ENCODE data around the gene RNF44. TPM values are rescaled to one million over a fixed set of nuclear protein-coding genes. Genes with fewer than 3 reads are reported as not detected.

The RNF44 gene
- total RNA-seq, 4 donors from 2014 or later, result 11.3 to 22.2 (median 18.7) TPM

GRCh38 chr5:176574297-176574591, 37.0 kb upstream of the RNF44 start:
- no peak overlapping the region for H3K27ac ChIP-seq (replicated peaks in 1 of 4)
- peaks cover 0 to 6% (median 0%) of the 10 kb centered on the region in 4 donors for H3K4me1 ChIP-seq
- TF ChIP-seq POLR2AphosphoS5 (IDR thresholded peaks at IDR 0.05) (no peak), CTCF (IDR thresholded peaks at IDR 0.05) (no peak), POLR2A (IDR thresholded peaks at IDR 0.05; ENCODE audit: low read depth) (no peak), EP300 (IDR thresholded peaks at IDR 0.05) (no peak)
- no peak overlapping the region for H3K4me3 ChIP-seq
- no peak for DNase-seq (ENCODE audit: extremely low spot score)
- WGBS, result 65% methylated on average over 8 of the region's 10 CpGs
- H3K36me3 ChIP-seq, result no peaks in the 10 kb centered on the region
- intact Hi-C loops (cut with DNase I), result loop anchor here (2.0 kb wide), 1 partner anchor 73 kb away; the partner anchor contains the start of gene TSPAN17
- peaks cover 0 to 51% (median 0%) of the 10 kb centered on the region in 4 donors for H3K27me3 ChIP-seq
- no peaks in the 10 kb centered on the region for H3K9me3 ChIP-seq

GRCh38 chr5:176573564-176574296, 36.5 kb upstream of the RNF44 start:
- intact Hi-C loops (cut with DNase I), result loop anchor here (2.0 kb wide), 1 partner anchor 73 kb away; the partner anchor contains the start of gene TSPAN17
- Histone ChIP-seq H3K36me3 (no peaks in the 10 kb centered on the region), H3K4me1 (peaks cover 0 to 6% (median 0%) of the 10 kb centered on the region in 4 donors), H3K27me3 (peaks cover 0 to 53% (median 0%) of the 10 kb centered on the region in 4 donors), H3K9me3 (no peaks in the 10 kb centered on the region), H3K27ac (replicated peaks in 1 of 4) (no peak overlapping the region), H3K4me3 (no peak overlapping the region)
- TF ChIP-seq EP300 (IDR thresholded peaks at IDR 0.05) (no peak), CTCF (IDR thresholded peaks at IDR 0.05) (peak; percentile 52 to 80 (median 63))
- DNase-seq (ENCODE audit: extremely low spot score), result no peak
- 24% methylated on average over 15 of the region's 18 CpGs for WGBS

GRCh38 chr5:176570044-176570443, 32.8 kb upstream of the RNF44 start:
- TF ChIP-seq POLR2AphosphoS5 (IDR thresholded peaks at IDR 0.05) (no peak), POLR2A (IDR thresholded peaks at IDR 0.05; ENCODE audit: low read depth) (no peak), EP300 (IDR thresholded peaks at IDR 0.05) (no peak), CTCF (IDR thresholded peaks at IDR 0.05) (no peak)
- no peak overlapping the region for H3K27ac ChIP-seq (replicated peaks in 1 of 4)
- H3K4me1 ChIP-seq, result peaks cover 0 to 6% (median 0%) of the 10 kb centered on the region in 4 donors
- H3K9me3 ChIP-seq, result no peaks in the 10 kb centered on the region
- H3K27me3 ChIP-seq, result peaks cover 0 to 63% (median 0%) of the 10 kb centered on the region in 4 donors
- WGBS, result 45% methylated on average over 6 of the region's 6 CpGs
- H3K4me3 ChIP-seq, result no peak overlapping the region
- no peak for DNase-seq (ENCODE audit: extremely low spot score)
- intact Hi-C loops (cut with DNase I), result no loop called here
- no peaks in the 10 kb centered on the region for H3K36me3 ChIP-seq

- Histone ChIP-seq H3K9me3 (no peaks in the 10 kb centered on the region), H3K36me3 (no peaks in the 10 kb centered on the region), H3K4me3 (no peak overlapping the region), H3K27me3 (peaks cover 0 to 52% (median 0%) of the 10 kb centered on the region in 4 donors), H3K4me1 (no peaks in the 10 kb centered on the region), H3K27ac (replicated peaks in 1 of 4) (no peak overlapping the region)
- intact Hi-C loops (cut with DNase I), result no loop called here
- 81% methylated on average over 15 of the region's 18 CpGs for WGBS
- DNase-seq (ENCODE audit: extremely low spot score), result no peak
- no peak for TF ChIP-seq CTCF (IDR thresholded peaks at IDR 0.05)
- TF ChIP-seq POLR2AphosphoS5 (IDR thresholded peaks at IDR 0.05), result no peak
- no peak for TF ChIP-seq POLR2A (IDR thresholded peaks at IDR 0.05; ENCODE audit: low read depth)
- TF ChIP-seq EP300 (IDR thresholded peaks at IDR 0.05), result no peak
These were observed 31.5 kb upstream of the RNF44 start for GRCh38 chr5:176568657-176569056.
